SK-N-MC (cell line): ENCODE data around the gene AK8.

Experiments used
- EZH2 ChIP-seq: fragments of 200-600 bp; sonication (generic); IDR thresholded peaks from one replicate; pipeline ENCODE4 v1.6.1; 2017; ENCODE audit warnings: antibody characterized with exemption
- POLR2AphosphoS5 ChIP-seq: IDR thresholded peaks from 2 replicates; pipeline ENCODE4 v1.6.1; 2012; ENCODE audit warnings: mild to moderate bottlenecking, low read depth, low read length, borderline replicate concordance

DNA sequence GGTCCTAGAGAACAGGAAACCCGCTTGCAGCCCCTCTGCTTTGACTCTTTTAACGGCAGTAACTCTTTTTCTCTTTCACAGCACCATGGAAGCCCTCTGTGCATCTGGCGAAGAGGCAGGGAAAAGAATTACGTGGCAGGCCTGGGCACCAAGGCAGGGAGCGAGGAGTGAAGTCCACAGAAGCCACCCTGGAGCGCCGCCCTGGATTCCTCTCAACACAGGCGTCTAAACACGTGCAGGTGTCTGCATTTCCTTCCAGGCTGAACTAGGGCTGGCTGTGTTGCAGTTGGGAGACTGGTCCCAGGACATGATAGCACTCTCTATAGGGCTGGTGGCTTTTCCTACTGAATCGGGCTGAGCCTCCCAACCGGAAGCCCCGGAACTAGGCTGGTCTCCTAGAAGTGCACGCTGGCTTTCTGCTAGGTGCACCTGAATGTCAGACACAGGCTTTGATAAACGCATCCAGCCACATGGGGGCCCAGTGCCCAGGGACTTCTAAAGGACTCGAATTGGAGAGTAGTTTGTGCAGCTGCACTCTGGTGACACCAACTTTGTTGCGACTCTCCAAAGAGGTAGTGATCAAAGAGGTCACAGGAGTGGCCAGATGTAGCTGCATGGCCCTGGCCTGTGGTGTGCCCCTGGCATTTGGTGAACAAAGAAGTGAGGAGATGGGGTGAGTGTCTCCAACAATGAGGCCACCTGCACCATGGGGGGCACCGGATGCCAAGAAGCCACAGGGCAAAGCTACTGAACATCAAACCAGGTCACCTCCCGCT lies 54.5 kb downstream of the AK8 start:
- no peak for TF ChIP-seq POLR2AphosphoS5
- TF ChIP-seq EZH2 = no peak
